ENCODE data around the gene RBM26.

DNA sequence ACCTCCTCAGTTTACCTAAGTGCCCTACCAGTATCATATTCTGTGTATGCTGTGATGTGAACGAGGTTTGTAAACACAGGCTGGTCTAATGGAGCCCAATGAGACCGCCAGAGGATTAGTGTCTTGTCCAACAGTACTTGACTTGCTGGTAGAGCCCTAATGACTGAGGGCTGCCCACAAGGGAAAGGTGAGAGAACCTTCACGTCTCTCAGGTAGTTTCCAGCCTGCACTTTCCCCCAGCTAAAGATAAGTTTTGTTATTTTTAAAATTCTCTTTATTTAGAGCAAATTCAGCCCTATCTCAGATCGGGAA is 498 bp upstream of the RBM26 start:
- no peak for TF ChIP-seq POLR2AphosphoS5 (IDR thresholded peaks at IDR 0.05)
- no peak for TF ChIP-seq CTCF (IDR thresholded peaks at IDR 0.05)
